Astrocyte (in vitro differentiated cells and primary cell): Measurements from ENCODE around the gene ZDHHC4. TPM values are rescaled to one million over a fixed set of nuclear protein-coding genes. Genes with fewer than 3 reads are reported as not detected.

ENCODE experiments used
- DNase-seq: peaks from one replicate; pipeline ENCODE4 v3.0.0-alpha.2; 2010; ENCODE audit warnings: low read depth
- FAIRE-seq: peaks from 2 replicates; lab custom pipeline; 2011; peaks lifted over from hg19 to GRCh38; lab: Jason Lieb, UNC
- H2AFZ ChIP-seq: 2 replicates; pipeline ENCODE4 v1.6.0; 2012; ENCODE audit warnings: low read depth, low read length, inconsistent platforms
- H3K27ac ChIP-seq: 2 replicates; pipeline ENCODE4 v1.5.1; 2011; ENCODE audit warnings: low read depth, low read length, inconsistent platforms
- H3K27me3 ChIP-seq: 2 replicates; pipeline ENCODE4 v1.6.0; 2011; ENCODE audit warnings: low read length, inconsistent platforms; ENCODE audit not compliant: insufficient read depth
- H3K36me3 ChIP-seq: 2 replicates; pipeline ENCODE4 v1.5.1; 2011; ENCODE audit warnings: low read length, inconsistent platforms; ENCODE audit not compliant: insufficient read depth
- H3K4me1 ChIP-seq: 2 replicates; pipeline ENCODE4 v1.5.1; 2011; ENCODE audit warnings: low read length, inconsistent platforms; ENCODE audit not compliant: insufficient read depth
- H3K4me2 ChIP-seq: 2 replicates; pipeline ENCODE4 v1.6.0; 2012; ENCODE audit warnings: low read length, inconsistent platforms
- H3K4me3 ChIP-seq: 2 replicates; pipeline ENCODE4 v1.5.1; 2011; ENCODE audit warnings: low read depth, mild to moderate bottlenecking, low read length, inconsistent platforms; ENCODE audit not compliant: insufficient read depth
- H3K79me2 ChIP-seq: 2 replicates; pipeline ENCODE4 v1.6.0; 2012; ENCODE audit warnings: mild to moderate bottlenecking, low read length, inconsistent platforms; ENCODE audit not compliant: insufficient read depth
- H3K9ac ChIP-seq: 2 replicates; pipeline ENCODE4 v1.6.0; 2012; ENCODE audit warnings: mild to moderate bottlenecking, low read length, inconsistent platforms
- H3K9me3 ChIP-seq: 2 replicates; pipeline ENCODE4 v1.5.1; 2012; ENCODE audit warnings: low read depth, mild to moderate bottlenecking, low read length, inconsistent platforms; ENCODE audit not compliant: insufficient read depth
- H4K20me1 ChIP-seq: 2 replicates; pipeline ENCODE4 v1.6.0; 2012; ENCODE audit warnings: low read length, inconsistent platforms; ENCODE audit not compliant: insufficient read depth
- H3K27ac Mint-ChIP-seq: one replicate; pipeline ENCODE4 v1.8.0; 2021; ENCODE audit warnings: mild to moderate bottlenecking, mixed read lengths; ENCODE audit not compliant: unreplicated experiment
- H3K27me3 Mint-ChIP-seq: one replicate; pipeline ENCODE4 v1.8.0; 2021; ENCODE audit warnings: low read depth, mixed read lengths; ENCODE audit not compliant: unreplicated experiment
- H3K36me3 Mint-ChIP-seq: one replicate; pipeline ENCODE4 v1.8.0; 2021; ENCODE audit warnings: low read depth, mixed read lengths; ENCODE audit not compliant: unreplicated experiment
- H3K4me1 Mint-ChIP-seq: one replicate; pipeline ENCODE4 v1.8.0; 2021; ENCODE audit warnings: low read depth, mixed read lengths; ENCODE audit not compliant: unreplicated experiment
- H3K4me3 Mint-ChIP-seq: one replicate; pipeline ENCODE4 v1.8.0; 2021; ENCODE audit warnings: mild to moderate bottlenecking, moderate library complexity, mixed read lengths; ENCODE audit not compliant: unreplicated experiment
- H3K9me3 Mint-ChIP-seq: one replicate; pipeline ENCODE4 v1.8.0; 2021; ENCODE audit warnings: mild to moderate bottlenecking, mixed read lengths; ENCODE audit not compliant: unreplicated experiment
- EZH2 ChIP-seq: IDR thresholded peaks from 2 replicates; pipeline ENCODE4 v1.6.1; 2012; ENCODE audit warnings: mild to moderate bottlenecking, low read length, inconsistent platforms; ENCODE audit not compliant: insufficient read depth
- total RNA-seq: library from RNA; stranded (reverse); gene quantifications from 2 replicates; pipeline ENCODE4 v1.2.1, GENCODE V29; 2021
- TF ChIP-seq, protein P1 (sequence below): IDR thresholded peaks from 2 replicates; pipeline ENCODE4 v1.5.1; 2011; ENCODE audit warnings: low read depth, mild to moderate bottlenecking, inconsistent platforms, low read length, moderate library complexity; ENCODE audit not compliant: insufficient read depth

ZDHHC4 gene
- total RNA-seq, 1 donor from 2014 or later: 33.2 TPM

DNA sequence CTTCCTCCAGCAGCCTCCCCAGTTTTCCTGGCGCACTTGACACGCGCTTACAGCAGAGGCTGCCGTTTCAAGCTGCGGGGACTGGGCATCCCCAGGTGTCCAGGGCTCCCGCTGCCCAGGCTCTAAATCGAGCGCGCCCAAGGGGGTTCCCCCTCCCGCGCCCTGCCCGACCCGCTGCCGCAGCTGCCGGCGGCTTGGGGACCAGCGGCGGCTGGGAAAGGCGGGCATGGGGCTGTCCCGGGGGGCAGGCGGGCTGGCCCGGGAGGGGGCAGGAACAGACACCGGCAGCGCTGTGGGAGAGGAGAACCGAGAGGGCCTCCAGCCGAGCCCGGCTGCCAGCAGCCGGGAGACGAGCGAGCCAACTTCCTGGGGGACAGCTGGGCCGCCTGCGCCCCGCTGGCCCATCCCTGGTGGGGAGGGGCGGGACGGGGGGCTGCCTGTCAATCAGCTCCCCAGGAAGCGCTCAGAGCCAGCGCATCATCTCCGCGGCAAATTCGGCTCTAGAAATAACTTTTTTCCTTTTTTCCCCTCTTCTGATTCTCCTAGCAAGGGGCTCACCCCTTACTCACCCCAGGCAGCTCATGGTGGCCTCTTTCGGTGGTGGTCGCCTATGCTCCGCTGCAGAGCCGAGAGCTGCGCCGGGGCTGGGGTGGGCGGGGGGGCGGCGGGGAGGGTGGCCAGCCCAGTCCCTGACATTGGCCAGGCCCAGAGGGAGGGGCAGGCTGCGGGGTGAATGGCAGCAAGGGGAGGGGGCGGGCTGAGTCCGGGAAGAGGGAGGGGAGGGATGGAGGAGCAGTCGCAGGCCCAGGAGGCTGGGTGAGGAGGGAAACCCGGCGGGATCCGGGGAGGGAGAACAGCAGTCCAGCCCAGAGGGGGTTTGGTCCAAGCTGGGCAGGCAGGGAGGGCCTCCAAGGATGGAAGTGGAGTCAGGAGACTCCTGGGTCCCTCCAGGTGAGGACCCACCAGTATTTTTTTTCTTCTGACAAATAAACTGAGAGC is 40.7 kb upstream of the ZDHHC4 start:
- DNase-seq: no peak
- TF ChIP-seq, protein P1, sequence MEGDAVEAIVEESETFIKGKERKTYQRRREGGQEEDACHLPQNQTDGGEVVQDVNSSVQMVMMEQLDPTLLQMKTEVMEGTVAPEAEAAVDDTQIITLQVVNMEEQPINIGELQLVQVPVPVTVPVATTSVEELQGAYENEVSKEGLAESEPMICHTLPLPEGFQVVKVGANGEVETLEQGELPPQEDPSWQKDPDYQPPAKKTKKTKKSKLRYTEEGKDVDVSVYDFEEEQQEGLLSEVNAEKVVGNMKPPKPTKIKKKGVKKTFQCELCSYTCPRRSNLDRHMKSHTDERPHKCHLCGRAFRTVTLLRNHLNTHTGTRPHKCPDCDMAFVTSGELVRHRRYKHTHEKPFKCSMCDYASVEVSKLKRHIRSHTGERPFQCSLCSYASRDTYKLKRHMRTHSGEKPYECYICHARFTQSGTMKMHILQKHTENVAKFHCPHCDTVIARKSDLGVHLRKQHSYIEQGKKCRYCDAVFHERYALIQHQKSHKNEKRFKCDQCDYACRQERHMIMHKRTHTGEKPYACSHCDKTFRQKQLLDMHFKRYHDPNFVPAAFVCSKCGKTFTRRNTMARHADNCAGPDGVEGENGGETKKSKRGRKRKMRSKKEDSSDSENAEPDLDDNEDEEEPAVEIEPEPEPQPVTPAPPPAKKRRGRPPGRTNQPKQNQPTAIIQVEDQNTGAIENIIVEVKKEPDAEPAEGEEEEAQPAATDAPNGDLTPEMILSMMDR: no peak
- peak; percentile 66 for TF ChIP-seq EZH2
- Histone ChIP-seq H4K20me1 (no peaks in the 10 kb centered on the region), H3K9ac (no peak overlapping the region), H3K79me2 (no peaks in the 10 kb centered on the region), H3K27me3 (peaks cover 36% of the 10 kb centered on the region), H2AFZ (no peak overlapping the region), H3K4me1 (no peaks in the 10 kb centered on the region), H3K9me3 (no peaks in the 10 kb centered on the region), H3K4me3 (peak overlapping the region; percentile 10), H3K27ac (no peak overlapping the region), H3K4me2 (peak overlapping the region; percentile 76), H3K36me3 (no peaks in the 10 kb centered on the region)
- H3K4me3 Mint-ChIP-seq: no peak overlapping the region
- H3K27me3 Mint-ChIP-seq: peaks cover 53% of the 10 kb centered on the region
- H3K4me1 Mint-ChIP-seq: no peaks in the 10 kb centered on the region
- H3K27ac Mint-ChIP-seq: no peak overlapping the region
- H3K36me3 Mint-ChIP-seq: peaks cover 3% of the 10 kb centered on the region
- FAIRE-seq: no peak
- no peaks in the 10 kb centered on the region for H3K9me3 Mint-ChIP-seq

DNA sequence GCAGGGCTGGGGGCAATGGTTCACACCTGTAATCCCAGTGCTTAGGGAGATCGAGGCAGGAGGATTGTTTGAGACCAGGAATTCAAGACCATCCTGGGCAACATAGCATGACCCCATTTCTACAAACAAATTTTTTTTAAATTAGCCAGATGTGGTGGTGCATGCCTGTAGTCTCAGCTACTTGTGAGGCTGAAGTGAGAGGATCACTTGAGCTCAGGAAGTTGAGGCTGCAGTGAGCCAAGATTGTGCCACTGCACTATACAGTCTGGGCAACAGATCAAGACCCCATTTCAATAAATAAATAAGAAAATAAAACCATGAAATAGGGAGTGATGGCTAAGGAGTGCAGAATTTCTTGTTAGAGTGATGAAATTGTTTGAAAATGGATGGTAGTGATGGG is 34.9 kb upstream of the ZDHHC4 start:
- Mint-ChIP-seq H3K27me3 (peaks cover 29% of the 10 kb centered on the region), H3K27ac (no peak overlapping the region), H3K4me1 (no peaks in the 10 kb centered on the region), H3K4me3 (no peak overlapping the region), H3K36me3 (peaks cover 1% of the 10 kb centered on the region), H3K9me3 (peaks cover under 1% of the 10 kb centered on the region)
- Histone ChIP-seq H2AFZ (no peak overlapping the region), H3K27ac (no peak overlapping the region), H3K4me2 (no peak overlapping the region), H4K20me1 (no peaks in the 10 kb centered on the region), H3K9me3 (no peaks in the 10 kb centered on the region), H3K4me3 (no peak overlapping the region), H3K36me3 (no peaks in the 10 kb centered on the region), H3K9ac (no peak overlapping the region), H3K4me1 (no peaks in the 10 kb centered on the region), H3K79me2 (no peaks in the 10 kb centered on the region), H3K27me3 (peaks cover 7% of the 10 kb centered on the region)
- FAIRE-seq: no peak
- no peak for TF ChIP-seq EZH2
- TF ChIP-seq, protein P1: no peak
- no peak for DNase-seq
